ENCODE measurements around the gene IQGAP3. TPM values are rescaled to one million over a fixed set of nuclear protein-coding genes. Genes with fewer than 3 reads are reported as not detected.

Gene IQGAP3
- total and polyA plus RNA-seq, 2 donors (not counting 1 experiment from before 2014, with no cell fraction given) = 2.7 to 16.0 TPM

GRCh38 chr1:156600733-156601121 lies 28.4 kb upstream of the IQGAP3 start:
- Histone ChIP-seq H3K79me2 (ENCODE audit: control insufficient read depth, insufficient read depth, low read length) (peaks cover 15% of the 10 kb centered on the region), H3K36me3 (ENCODE audit: control insufficient read depth, insufficient read depth, low read length) (peaks cover 9% of the 10 kb centered on the region), H3K9me3 (ENCODE audit: control insufficient read depth, insufficient read depth, low read depth, low read length) (no peaks in the 10 kb centered on the region)

GRCh38 chr1:156599811-156600210 lies 27.4 kb upstream of the IQGAP3 start:
- Histone ChIP-seq H3K27me3 (ENCODE audit: control insufficient read depth, insufficient read depth, low read length) (no peaks in the 10 kb centered on the region), H3K4me2 (ENCODE audit: extremely low read depth, insufficient read depth, low read length) (no peak overlapping the region), H3K9me3 (ENCODE audit: control insufficient read depth, insufficient read depth, low read depth, low read length) (no peaks in the 10 kb centered on the region), H2AFZ (ENCODE audit: low read length) (no peak overlapping the region), H3K4me1 (ENCODE audit: control insufficient read depth, extremely low read depth, insufficient read depth, low read length) (peaks cover 7% of the 10 kb centered on the region), H3K9ac (ENCODE audit: insufficient read depth, low read length) (no peak overlapping the region), H3K27ac (ENCODE audit: insufficient read depth, low read length) (no peak overlapping the region), H4K20me1 (ENCODE audit: control insufficient read depth, extremely low read depth, insufficient read depth, low read length) (no peaks in the 10 kb centered on the region), H3K79me2 (ENCODE audit: control insufficient read depth, insufficient read depth, low read length) (peaks cover 15% of the 10 kb centered on the region), H3K36me3 (ENCODE audit: control insufficient read depth, insufficient read depth, low read length) (peaks cover 15% of the 10 kb centered on the region), H3K4me3 (replicated peaks in 1 of 4; ENCODE audit: control extremely low read depth in 1 of 4, insufficient read depth in 1 of 4, low read depth in 3 of 4, low read length in 4 of 4) (no peak overlapping the region)
- TF ChIP-seq, protein P1, sequence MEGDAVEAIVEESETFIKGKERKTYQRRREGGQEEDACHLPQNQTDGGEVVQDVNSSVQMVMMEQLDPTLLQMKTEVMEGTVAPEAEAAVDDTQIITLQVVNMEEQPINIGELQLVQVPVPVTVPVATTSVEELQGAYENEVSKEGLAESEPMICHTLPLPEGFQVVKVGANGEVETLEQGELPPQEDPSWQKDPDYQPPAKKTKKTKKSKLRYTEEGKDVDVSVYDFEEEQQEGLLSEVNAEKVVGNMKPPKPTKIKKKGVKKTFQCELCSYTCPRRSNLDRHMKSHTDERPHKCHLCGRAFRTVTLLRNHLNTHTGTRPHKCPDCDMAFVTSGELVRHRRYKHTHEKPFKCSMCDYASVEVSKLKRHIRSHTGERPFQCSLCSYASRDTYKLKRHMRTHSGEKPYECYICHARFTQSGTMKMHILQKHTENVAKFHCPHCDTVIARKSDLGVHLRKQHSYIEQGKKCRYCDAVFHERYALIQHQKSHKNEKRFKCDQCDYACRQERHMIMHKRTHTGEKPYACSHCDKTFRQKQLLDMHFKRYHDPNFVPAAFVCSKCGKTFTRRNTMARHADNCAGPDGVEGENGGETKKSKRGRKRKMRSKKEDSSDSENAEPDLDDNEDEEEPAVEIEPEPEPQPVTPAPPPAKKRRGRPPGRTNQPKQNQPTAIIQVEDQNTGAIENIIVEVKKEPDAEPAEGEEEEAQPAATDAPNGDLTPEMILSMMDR (conservative IDR thresholded peaks at IDR 0.05 in 1 of 2, IDR thresholded peaks at IDR 0.05 in 1 of 2; ENCODE audit: low read depth in 1 of 2, low read length in 2 of 2) = no peak
- TF ChIP-seq EZH2 (IDR thresholded peaks at IDR 0.05; ENCODE audit: low read length, missing control alignments) = no peak
- DNase-seq (ENCODE audit: low read depth in 2 of 2) = peak in 1 of 2 donors; percentile 6

More at GRCh38 chr1:156600733-156601121, 28.4 kb upstream of the IQGAP3 start:
- Histone ChIP-seq H3K27ac (ENCODE audit: insufficient read depth, low read length) (peak overlapping the region; percentile 90), H3K9ac (ENCODE audit: insufficient read depth, low read length) (peak overlapping the region; percentile 83), H2AFZ (ENCODE audit: low read length) (peak overlapping the region; percentile 95), H3K4me1 (ENCODE audit: control insufficient read depth, extremely low read depth, insufficient read depth, low read length) (peaks cover 7% of the 10 kb centered on the region), H4K20me1 (ENCODE audit: control insufficient read depth, extremely low read depth, insufficient read depth, low read length) (no peaks in the 10 kb centered on the region), H3K27me3 (ENCODE audit: control insufficient read depth, insufficient read depth, low read length) (no peaks in the 10 kb centered on the region), H3K4me2 (ENCODE audit: extremely low read depth, insufficient read depth, low read length) (peak overlapping the region; percentile 96), H3K4me3 (replicated peaks in 1 of 4; ENCODE audit: control extremely low read depth in 1 of 4, insufficient read depth in 1 of 4, low read depth in 3 of 4, low read length in 4 of 4) (peak overlapping the region; percentile 84 to 98 (median 92))
- DNase-seq (ENCODE audit: low read depth in 2 of 2) = peak; percentile 10 to 19
- TF ChIP-seq EZH2 (IDR thresholded peaks at IDR 0.05; ENCODE audit: low read length, missing control alignments) = no peak
- TF ChIP-seq, protein P1 (conservative IDR thresholded peaks at IDR 0.05 in 1 of 2, IDR thresholded peaks at IDR 0.05 in 1 of 2; ENCODE audit: low read depth in 1 of 2, low read length in 2 of 2) = no peak

- no peak for DNase-seq (ENCODE audit: low read depth in 2 of 2)
- Histone ChIP-seq H4K20me1 (ENCODE audit: control insufficient read depth, extremely low read depth, insufficient read depth, low read length) (no peaks in the 10 kb centered on the region), H3K79me2 (ENCODE audit: control insufficient read depth, insufficient read depth, low read length) (peaks cover 15% of the 10 kb centered on the region), H3K27me3 (ENCODE audit: control insufficient read depth, insufficient read depth, low read length) (no peaks in the 10 kb centered on the region), H3K4me1 (ENCODE audit: control insufficient read depth, extremely low read depth, insufficient read depth, low read length) (peaks cover 7% of the 10 kb centered on the region), H3K27ac (ENCODE audit: insufficient read depth, low read length) (no peak overlapping the region), H3K9me3 (ENCODE audit: control insufficient read depth, insufficient read depth, low read depth, low read length) (no peaks in the 10 kb centered on the region), H3K4me3 (replicated peaks in 1 of 4; ENCODE audit: control extremely low read depth in 1 of 4, insufficient read depth in 1 of 4, low read depth in 3 of 4, low read length in 4 of 4) (no peak overlapping the region), H3K4me2 (ENCODE audit: extremely low read depth, insufficient read depth, low read length) (no peak overlapping the region), H3K9ac (ENCODE audit: insufficient read depth, low read length) (no peak overlapping the region), H2AFZ (ENCODE audit: low read length) (no peak overlapping the region), H3K36me3 (ENCODE audit: control insufficient read depth, insufficient read depth, low read length) (peaks cover 17% of the 10 kb centered on the region)
- TF ChIP-seq, protein P1 (conservative IDR thresholded peaks at IDR 0.05 in 1 of 2, IDR thresholded peaks at IDR 0.05 in 1 of 2; ENCODE audit: low read depth in 1 of 2, low read length in 2 of 2) = no peak
- TF ChIP-seq EZH2 (IDR thresholded peaks at IDR 0.05; ENCODE audit: low read length, missing control alignments) = no peak
These were observed 26.5 kb upstream of the IQGAP3 start for GRCh38 chr1:156598731-156599432.
